Smooth muscle cell (in vitro differentiated cells): ENCODE measurements around the gene GH1. TPM values are rescaled to one million over a fixed set of nuclear protein-coding genes. Genes with fewer than 3 reads are reported as not detected.

Experiments used
- DNase-seq: peaks from one replicate; lab custom pipeline; 2025; ENCODE audit not compliant: unreplicated experiment; lab: John Stamatoyannopoulos, UW
- H2AFZ ChIP-seq: fragments of 200-600 bp; sonication (generic); 2 replicates; pipeline ENCODE4 v1.6.0; 2016; ENCODE audit warnings: antibody characterized with exemption, low read depth, mild to moderate bottlenecking
- H3F3A ChIP-seq: fragments of 200-600 bp; sonication (generic); 2 replicates; pipeline ENCODE4 v1.6.0; 2017; ENCODE audit warnings: antibody characterized with exemption, low read depth
- H3K27ac ChIP-seq: fragments of 200-600 bp; sonication (generic); 2 replicates; pipeline ENCODE4 v1.5.1; 2016; ENCODE audit warnings: low read depth, mild to moderate bottlenecking
- H3K27me3 ChIP-seq: fragments of 200-600 bp; sonication (generic); 2 replicates; pipeline ENCODE4 v1.6.1; 2016; ENCODE audit warnings: low read depth, mild to moderate bottlenecking
- H3K36me3 ChIP-seq: fragments of 200-600 bp; sonication (generic); 2 replicates; pipeline ENCODE4 v1.5.1; 2016; ENCODE audit warnings: low read depth
- H3K4me1 ChIP-seq: fragments of 200-600 bp; sonication (generic); 2 replicates; pipeline ENCODE4 v1.5.1; 2016; ENCODE audit warnings: low read depth
- H3K4me2 ChIP-seq: fragments of 200-600 bp; sonication (generic); 2 replicates; pipeline ENCODE4 v1.6.0; 2016; ENCODE audit warnings: mild to moderate bottlenecking
- H3K4me3 ChIP-seq: fragments of 200-600 bp; sonication (generic); 2 replicates; pipeline ENCODE4 v1.5.1; 2016; ENCODE audit warnings: mild to moderate bottlenecking
- H3K79me2 ChIP-seq: fragments of 200-600 bp; sonication (generic); 2 replicates; pipeline ENCODE4 v1.6.0; 2016; ENCODE audit warnings: low read depth, mild to moderate bottlenecking
- H3K9ac ChIP-seq: fragments of 200-600 bp; sonication (generic); 2 replicates; pipeline ENCODE4 v1.6.0; 2016; ENCODE audit warnings: low read depth
- H3K9me3 ChIP-seq: fragments of 200-600 bp; sonication (generic); replicated peaks from 2 replicates; pipeline ENCODE4 v1.5.1; 2016; ENCODE audit warnings: low read depth
- H4K20me1 ChIP-seq: fragments of 200-600 bp; sonication (generic); 2 replicates; pipeline ENCODE4 v1.6.0; 2016; ENCODE audit warnings: low read depth
- WGBS: methylation state at CpG from one replicate; pipeline ENCODE4 v1.1.7; 2016; ENCODE audit warnings: low lambda C conversion rate; 5-methylcytosine and 5-hydroxymethylcytosine counted together
- polyA plus RNA-seq: library from polyadenylated mRNA; unstranded; fragments of >200 nt; fragmentation: Nextera tagmentation; extraction: Ambion mirVana; gene quantifications from 2 replicates; pipeline ENCODE4 v1.2.1, GENCODE V29; 2016
- total RNA-seq: library from RNA; depleted of rRNA; stranded (reverse); fragments of >200 nt; gene quantifications from 2 replicates; pipeline ENCODE4 v1.2.3, GENCODE V29; 2014
- TF ChIP-seq, protein P1 (sequence below): fragments of 200-600 bp; sonication (generic); IDR thresholded peaks from 2 replicates; pipeline ENCODE4 v1.5.1; 2017; ENCODE audit warnings: borderline replicate concordance, mild to moderate bottlenecking, antibody characterized with exemption; ENCODE audit not compliant: insufficient read depth, poor library complexity, severe bottlenecking

The GH1 gene
- total and polyA plus RNA-seq, 2 experiments from 2014 or later = not detected

DNA sequence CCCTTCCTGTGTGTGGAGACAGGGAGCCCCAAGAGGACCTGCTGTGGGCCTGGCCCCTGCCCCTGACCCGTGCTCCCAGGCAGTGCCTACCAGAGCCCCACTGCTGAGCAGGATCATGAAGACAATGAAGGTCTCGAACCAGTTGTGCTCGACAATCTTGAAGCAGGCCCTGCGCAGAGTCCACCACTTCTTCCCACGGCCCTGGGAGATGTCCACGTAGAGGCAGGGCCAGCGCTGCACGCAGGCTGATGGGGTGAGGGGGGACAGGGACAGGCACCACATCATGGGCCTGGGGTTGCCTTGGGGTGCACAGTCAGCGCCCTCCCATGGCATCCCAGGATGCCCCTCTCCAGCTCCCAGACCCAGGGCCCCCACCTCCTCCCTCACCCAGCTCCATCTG, 29.9 kb upstream of the GH1 start:
- Histone ChIP-seq H2AFZ (no peak overlapping the region), H3K4me2 (no peak overlapping the region), H3K27ac (no peak overlapping the region), H3F3A (no peaks in the 10 kb centered on the region), H3K9ac (no peak overlapping the region), H3K27me3 (no peaks in the 10 kb centered on the region), H4K20me1 (no peaks in the 10 kb centered on the region), H3K4me1 (no peaks in the 10 kb centered on the region), H3K36me3 (no peaks in the 10 kb centered on the region), H3K9me3 (no peaks in the 10 kb centered on the region), H3K79me2 (no peaks in the 10 kb centered on the region), H3K4me3 (no peak overlapping the region)
- WGBS = 91% methylated on average over 9 of the region's 9 CpGs
- no peak for DNase-seq
- TF ChIP-seq, protein P1, sequence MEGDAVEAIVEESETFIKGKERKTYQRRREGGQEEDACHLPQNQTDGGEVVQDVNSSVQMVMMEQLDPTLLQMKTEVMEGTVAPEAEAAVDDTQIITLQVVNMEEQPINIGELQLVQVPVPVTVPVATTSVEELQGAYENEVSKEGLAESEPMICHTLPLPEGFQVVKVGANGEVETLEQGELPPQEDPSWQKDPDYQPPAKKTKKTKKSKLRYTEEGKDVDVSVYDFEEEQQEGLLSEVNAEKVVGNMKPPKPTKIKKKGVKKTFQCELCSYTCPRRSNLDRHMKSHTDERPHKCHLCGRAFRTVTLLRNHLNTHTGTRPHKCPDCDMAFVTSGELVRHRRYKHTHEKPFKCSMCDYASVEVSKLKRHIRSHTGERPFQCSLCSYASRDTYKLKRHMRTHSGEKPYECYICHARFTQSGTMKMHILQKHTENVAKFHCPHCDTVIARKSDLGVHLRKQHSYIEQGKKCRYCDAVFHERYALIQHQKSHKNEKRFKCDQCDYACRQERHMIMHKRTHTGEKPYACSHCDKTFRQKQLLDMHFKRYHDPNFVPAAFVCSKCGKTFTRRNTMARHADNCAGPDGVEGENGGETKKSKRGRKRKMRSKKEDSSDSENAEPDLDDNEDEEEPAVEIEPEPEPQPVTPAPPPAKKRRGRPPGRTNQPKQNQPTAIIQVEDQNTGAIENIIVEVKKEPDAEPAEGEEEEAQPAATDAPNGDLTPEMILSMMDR = no peak

DNA sequence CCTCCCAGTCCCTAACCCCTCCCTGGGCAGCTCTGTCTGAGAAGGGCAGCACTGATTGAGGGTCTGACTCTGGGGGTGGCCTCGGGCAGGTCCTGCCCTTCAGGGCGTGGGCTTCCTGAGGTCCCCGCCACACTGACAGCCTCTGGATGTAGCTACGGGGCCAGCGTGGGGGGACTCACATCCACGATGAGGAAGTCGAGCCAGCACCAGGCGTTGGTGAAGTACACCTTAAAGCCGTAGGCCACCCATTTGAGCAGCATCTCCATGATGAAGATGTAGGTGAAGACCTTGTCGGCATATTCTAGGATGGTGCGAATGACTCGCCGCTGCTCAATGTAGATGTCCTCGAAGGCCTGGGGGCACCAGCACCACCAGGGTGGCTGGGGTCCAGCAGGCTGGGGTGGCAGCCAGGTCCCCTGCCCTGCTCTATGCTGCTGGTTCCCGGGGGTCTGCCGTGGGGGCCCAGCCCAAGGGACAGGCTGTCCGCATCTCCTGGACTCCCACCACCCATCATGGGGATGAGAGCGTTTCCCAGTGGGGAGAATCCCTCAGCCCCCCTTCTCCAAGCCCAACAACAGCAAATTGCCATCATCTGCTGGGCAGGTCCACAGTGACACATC, 29.2 kb upstream of the GH1 start:
- H3K27me3 ChIP-seq = no peaks in the 10 kb centered on the region
- no peaks in the 10 kb centered on the region for H3K9me3 ChIP-seq
- H3K4me2 ChIP-seq = no peak overlapping the region
- H3K27ac ChIP-seq = no peak overlapping the region
- no peak overlapping the region for H3K4me3 ChIP-seq
- no peaks in the 10 kb centered on the region for H3F3A ChIP-seq
- no peaks in the 10 kb centered on the region for H3K36me3 ChIP-seq
- no peak overlapping the region for H2AFZ ChIP-seq
- no peak for DNase-seq
- no peak overlapping the region for H3K9ac ChIP-seq
- H3K79me2 ChIP-seq = no peaks in the 10 kb centered on the region
- H4K20me1 ChIP-seq = no peaks in the 10 kb centered on the region
- TF ChIP-seq, protein P1 = no peak
- H3K4me1 ChIP-seq = no peaks in the 10 kb centered on the region
- WGBS = 94% methylated on average over 18 of the region's 18 CpGs

DNA sequence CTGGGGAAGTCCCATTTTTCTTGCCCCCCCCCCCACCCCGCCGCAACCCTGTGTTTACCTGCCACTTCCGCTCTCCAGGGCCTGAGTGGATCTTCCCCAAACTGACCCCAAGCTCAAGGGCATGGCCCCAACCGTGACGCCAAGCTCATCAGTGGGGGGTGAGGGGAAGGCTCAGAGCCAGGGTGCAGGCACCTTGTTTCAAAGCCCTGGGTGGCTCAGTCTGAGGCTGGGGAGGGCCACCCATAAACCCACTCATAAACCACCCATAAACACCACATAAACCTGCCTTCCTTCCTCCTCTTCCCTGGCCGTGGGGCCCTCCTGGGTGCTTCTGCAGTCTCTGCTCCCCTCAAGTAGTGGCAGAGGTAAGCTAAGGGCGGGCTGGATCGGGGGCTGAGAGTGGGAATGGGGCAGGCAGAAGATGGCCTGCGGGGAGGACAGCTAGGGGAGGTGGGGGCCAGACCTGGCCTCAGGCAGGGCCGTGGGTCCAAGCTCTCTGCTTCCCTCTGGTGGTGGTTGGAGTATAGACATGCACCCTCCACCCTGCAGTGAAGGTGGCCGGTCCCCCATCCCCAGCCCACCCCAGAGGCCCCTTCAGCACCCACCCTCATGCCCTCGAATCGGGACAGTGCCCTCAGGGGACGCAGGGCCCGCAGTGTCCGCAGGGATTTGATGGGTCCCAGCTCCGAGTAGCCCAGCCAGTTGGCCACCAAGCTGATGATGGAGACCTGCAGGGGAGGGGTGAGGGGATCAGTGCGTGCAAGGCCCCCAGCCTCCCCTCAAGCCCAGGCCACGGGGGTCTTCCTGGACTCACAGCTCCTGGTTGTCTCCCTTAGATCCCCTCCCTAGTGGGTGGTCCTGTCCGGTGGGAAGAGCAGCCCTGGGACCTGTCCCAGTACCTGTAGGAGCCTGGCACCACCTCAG, 28.1 kb upstream of the GH1 start:
- no peak for DNase-seq
- Histone ChIP-seq H3K4me1 (no peaks in the 10 kb centered on the region), H2AFZ (no peak overlapping the region), H3K9ac (no peak overlapping the region), H3K27me3 (no peaks in the 10 kb centered on the region), H3K36me3 (no peaks in the 10 kb centered on the region), H3K27ac (no peak overlapping the region), H4K20me1 (no peaks in the 10 kb centered on the region), H3F3A (no peaks in the 10 kb centered on the region), H3K4me2 (no peak overlapping the region), H3K4me3 (no peak overlapping the region), H3K9me3 (no peaks in the 10 kb centered on the region), H3K79me2 (no peaks in the 10 kb centered on the region)
- TF ChIP-seq, protein P1 = peak; percentile 68
- WGBS = 57% methylated on average over 14 of the region's 20 CpGs
